Calu3 (cell line): Measurements from ENCODE around the gene ITCH. TPM values are rescaled to one million over a fixed set of nuclear protein-coding genes. Genes with fewer than 3 reads are reported as not detected.
A peak's percentile ranks its signal among the peaks of the same experiment; 100 is the strongest.
"Not testable (repeated sequence)": the region's sequence is repeated elsewhere in the genome, so short reads cannot be mapped to it uniquely, and the experiment has no call there.

ENCODE experiments used
- BruUV-seq: library from RNA; stranded (reverse); fragments of 400-500 nt; replicated peaks from 2 replicates; lab custom pipeline; 2021; lab: Mats Ljungman, UMichigan
- CTCF ChIA-PET: fragments of 300-600 bp; sonication (Branson Sonifier 250); formaldehyde crosslinking; loops from one replicate; lab custom pipeline; 2022; ENCODE audit warnings: antibody characterized with exemption; lab: Charles Lee
- DNase-seq: peaks from one replicate; pipeline ENCODE4 v3.0.0; 2022
- H3K27ac Mint-ChIP-seq: one replicate; pipeline ENCODE4 v1.8.0; 2022; ENCODE audit warnings: mixed read lengths; ENCODE audit not compliant: unreplicated experiment
- H3K27me3 Mint-ChIP-seq: one replicate; pipeline ENCODE4 v1.8.0; 2022; ENCODE audit warnings: mixed read lengths; ENCODE audit not compliant: unreplicated experiment
- H3K36me3 Mint-ChIP-seq: one replicate; pipeline ENCODE4 v1.8.0; 2022; ENCODE audit warnings: mild to moderate bottlenecking, moderate library complexity, mixed read lengths; ENCODE audit not compliant: insufficient read depth, unreplicated experiment
- H3K4me1 Mint-ChIP-seq: one replicate; pipeline ENCODE4 v1.8.0; 2022; ENCODE audit warnings: mild to moderate bottlenecking, low read depth, mixed read lengths; ENCODE audit not compliant: unreplicated experiment
- H3K4me3 Mint-ChIP-seq: one replicate; pipeline ENCODE4 v1.8.0; 2022; ENCODE audit warnings: mild to moderate bottlenecking, low read depth, moderate library complexity, mixed read lengths; ENCODE audit not compliant: unreplicated experiment
- H3K9me3 Mint-ChIP-seq: one replicate; pipeline ENCODE4 v1.8.0; 2022; ENCODE audit warnings: low read depth, mixed read lengths; ENCODE audit not compliant: unreplicated experiment
- intact Hi-C: fragments of 100-400 bp; cut with micrococcal nuclease; formaldehyde crosslinking; loops from one replicate; pipeline ENCODE4 v1.10.0; 2022; ENCODE audit not compliant: unreplicated experiment
- total RNA-seq: library from RNA; stranded (reverse); gene quantifications from 2 replicates; pipeline ENCODE4 v1.2.3, GENCODE V29; 2022
- TF ChIP-seq, protein P1 (sequence below): fragments of 200-600 bp; IDR thresholded peaks from one replicate; pipeline ENCODE4 v1.8.0; 2022; ENCODE audit warnings: antibody characterized with exemption; ENCODE audit not compliant: unreplicated experiment

Gene ITCH
- total RNA-seq, 1 experiment from 2014 or later, result 91.6 TPM

DNA sequence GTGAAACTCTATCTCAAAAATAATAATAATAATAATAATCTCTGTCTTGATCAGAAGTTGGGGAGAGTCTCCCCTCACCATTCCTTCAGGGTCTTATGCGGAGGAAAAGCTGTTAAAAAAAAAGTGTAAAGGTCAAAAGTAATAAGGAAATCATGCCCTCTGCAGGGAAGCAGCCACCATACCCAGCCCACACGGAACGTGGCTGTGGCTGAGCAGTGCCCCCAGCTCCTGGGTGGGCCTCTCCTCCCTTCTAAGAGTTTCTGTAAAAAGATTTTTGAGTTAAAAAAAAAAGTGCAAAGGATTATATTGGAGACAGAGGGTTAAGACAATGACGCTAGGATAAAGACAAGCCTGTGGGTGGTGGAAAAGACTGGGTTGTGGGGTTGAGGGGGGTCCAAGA lies 29.3 kb upstream of the ITCH start:
- CTCF ChIA-PET, result interaction anchor here (0.8 to 1.0 kb wide), 2 partner anchors 17 to 216 kb away, joined by 3 to 9 read pairs; no protein-coding TSS in a partner anchor
- H3K27ac Mint-ChIP-seq, result no peak overlapping the region
- H3K4me1 Mint-ChIP-seq, result peaks cover 19% of the 10 kb centered on the region

DNA sequence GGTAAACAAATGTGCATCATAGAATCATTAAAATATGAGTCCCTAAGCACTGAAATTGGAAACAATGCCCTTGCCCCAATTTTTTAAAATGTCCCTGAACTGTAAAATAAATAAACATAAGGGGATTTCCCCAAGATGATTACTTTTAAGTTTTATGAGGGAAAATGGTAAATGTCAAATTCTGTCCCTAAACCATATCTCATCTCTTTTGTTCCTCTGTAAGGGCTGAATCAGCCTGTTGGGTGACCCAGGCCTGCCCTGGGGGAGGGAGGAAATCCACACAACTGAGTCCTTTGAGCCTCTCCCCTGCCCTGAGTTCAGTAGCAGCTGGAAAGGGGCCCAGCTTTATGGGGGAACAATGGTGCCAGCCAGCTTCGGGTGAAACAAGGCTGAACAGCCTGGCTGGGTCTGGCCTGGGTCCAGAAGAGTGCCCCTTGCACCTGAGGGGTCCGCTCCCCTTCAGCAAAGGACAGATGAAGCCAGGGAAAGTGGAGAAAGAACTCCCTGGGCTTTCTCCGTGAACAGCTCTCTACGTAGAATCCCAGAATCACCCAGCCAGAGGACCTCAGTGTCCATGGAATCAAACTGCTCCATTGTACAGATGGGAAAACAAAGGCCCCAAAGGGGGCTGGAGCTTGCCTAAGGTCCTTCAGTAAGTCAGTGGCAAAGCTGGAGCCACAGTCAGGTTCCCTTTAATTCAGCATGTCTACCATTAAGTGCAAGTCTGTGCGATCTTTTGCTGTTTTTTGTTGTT lies 28.2 kb upstream of the ITCH start:
- Mint-ChIP-seq H3K36me3 (no peaks in the 10 kb centered on the region), H3K27me3 (no peaks in the 10 kb centered on the region)
- intact Hi-C loops, result no loop called here

More for the DNA sequence above, 29.3 kb upstream of the ITCH start:
- Mint-ChIP-seq H3K4me3 (no peak overlapping the region), H3K27me3 (no peaks in the 10 kb centered on the region), H3K9me3 (no peaks in the 10 kb centered on the region), H3K36me3 (no peaks in the 10 kb centered on the region)
- intact Hi-C loops, result no loop called here
- BruUV-seq, result no TSS peak
- DNase-seq, result no peak
- TF ChIP-seq, protein P1, sequence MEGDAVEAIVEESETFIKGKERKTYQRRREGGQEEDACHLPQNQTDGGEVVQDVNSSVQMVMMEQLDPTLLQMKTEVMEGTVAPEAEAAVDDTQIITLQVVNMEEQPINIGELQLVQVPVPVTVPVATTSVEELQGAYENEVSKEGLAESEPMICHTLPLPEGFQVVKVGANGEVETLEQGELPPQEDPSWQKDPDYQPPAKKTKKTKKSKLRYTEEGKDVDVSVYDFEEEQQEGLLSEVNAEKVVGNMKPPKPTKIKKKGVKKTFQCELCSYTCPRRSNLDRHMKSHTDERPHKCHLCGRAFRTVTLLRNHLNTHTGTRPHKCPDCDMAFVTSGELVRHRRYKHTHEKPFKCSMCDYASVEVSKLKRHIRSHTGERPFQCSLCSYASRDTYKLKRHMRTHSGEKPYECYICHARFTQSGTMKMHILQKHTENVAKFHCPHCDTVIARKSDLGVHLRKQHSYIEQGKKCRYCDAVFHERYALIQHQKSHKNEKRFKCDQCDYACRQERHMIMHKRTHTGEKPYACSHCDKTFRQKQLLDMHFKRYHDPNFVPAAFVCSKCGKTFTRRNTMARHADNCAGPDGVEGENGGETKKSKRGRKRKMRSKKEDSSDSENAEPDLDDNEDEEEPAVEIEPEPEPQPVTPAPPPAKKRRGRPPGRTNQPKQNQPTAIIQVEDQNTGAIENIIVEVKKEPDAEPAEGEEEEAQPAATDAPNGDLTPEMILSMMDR, result no peak

DNA sequence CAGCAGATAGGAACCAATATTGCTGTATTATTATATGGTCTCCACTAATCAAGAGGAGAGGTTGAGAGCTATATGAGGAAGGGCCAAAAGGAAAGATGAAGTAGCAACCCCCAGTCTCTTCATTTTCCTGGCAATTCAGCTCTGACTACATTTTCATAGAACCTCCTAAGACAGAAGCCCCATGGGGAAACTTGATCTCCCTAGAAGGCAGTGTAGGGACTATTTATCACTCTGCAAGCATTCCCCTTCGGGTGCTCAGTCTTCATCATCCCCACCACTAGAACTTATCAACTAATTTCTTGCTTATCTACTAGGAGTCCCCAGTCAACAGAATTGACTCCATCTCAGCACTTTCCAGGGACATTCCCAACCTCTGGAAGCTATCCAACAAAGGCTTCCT lies 25.5 kb upstream of the ITCH start:
- no peak overlapping the region for H3K27ac Mint-ChIP-seq
- BruUV-seq, result no TSS peak
- TF ChIP-seq, protein P1, result no peak
- intact Hi-C loops, result no loop called here
- no peaks in the 10 kb centered on the region for H3K9me3 Mint-ChIP-seq
- H3K4me1 Mint-ChIP-seq, result peaks cover 19% of the 10 kb centered on the region
- no peak for DNase-seq
- H3K4me3 Mint-ChIP-seq, result no peak overlapping the region
- H3K27me3 Mint-ChIP-seq, result no peaks in the 10 kb centered on the region
- CTCF ChIA-PET, result interaction anchor here (0.6 to 1.4 kb wide), 2 partner anchors 11 to 49 kb away, joined by 3 to 4 read pairs; no protein-coding TSS in a partner anchor
- no peaks in the 10 kb centered on the region for H3K36me3 Mint-ChIP-seq

More for the DNA sequence above, 28.2 kb upstream of the ITCH start:
- Mint-ChIP-seq H3K9me3 (no peaks in the 10 kb centered on the region), H3K27ac (no peak overlapping the region), H3K4me3 (no peak overlapping the region), H3K4me1 (peaks cover 19% of the 10 kb centered on the region)
- TF ChIP-seq, protein P1, result no peak
- CTCF ChIA-PET, result interaction anchor here (0.6 to 1.6 kb wide), 8 partner anchors 11 to 1613 kb away, joined by 3 to 9 read pairs (median 4); no protein-coding TSS in a partner anchor
- peak; percentile 28 for DNase-seq
- BruUV-seq, result no TSS peak

DNA sequence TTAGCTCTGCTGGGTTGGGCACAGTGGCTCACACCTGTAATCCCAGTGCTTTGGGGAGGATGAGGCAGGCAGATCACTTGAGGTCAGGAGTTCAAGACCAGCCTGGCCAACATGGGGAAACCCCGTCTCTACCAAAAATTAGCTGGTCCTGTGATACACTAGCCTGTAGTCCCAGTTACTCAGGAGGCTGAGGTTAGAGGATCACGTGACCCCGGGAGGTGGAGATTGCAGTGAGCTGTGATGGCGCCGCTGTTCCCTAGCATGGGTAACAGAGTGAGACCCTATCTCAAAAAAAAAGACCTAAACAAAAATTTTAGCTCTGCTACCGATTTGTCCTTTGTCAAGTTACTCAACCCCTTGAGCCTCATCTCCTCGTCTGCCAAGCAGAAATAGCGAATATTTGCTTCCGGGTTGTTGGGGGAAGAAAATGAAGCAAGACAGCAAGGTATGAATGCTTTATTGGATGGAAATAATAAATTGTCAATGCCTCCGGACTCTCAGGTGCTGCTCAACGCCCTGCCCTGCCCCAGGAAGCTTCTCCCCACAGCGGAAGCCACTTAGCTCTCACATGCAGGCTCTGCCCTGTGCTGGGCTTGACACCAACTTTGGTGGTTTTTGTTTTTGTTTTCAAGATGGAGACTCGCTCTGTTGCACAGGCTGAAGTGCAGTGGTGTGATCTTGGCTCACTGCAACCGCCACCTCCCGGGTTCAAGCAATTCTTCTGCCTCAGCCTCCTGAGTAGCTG lies 24.9 kb upstream of the ITCH start:
- Mint-ChIP-seq H3K4me3 (no peak overlapping the region), H3K36me3 (no peaks in the 10 kb centered on the region), H3K27ac (no peak overlapping the region), H3K4me1 (peaks cover 19% of the 10 kb centered on the region), H3K27me3 (no peaks in the 10 kb centered on the region), H3K9me3 (no peaks in the 10 kb centered on the region)
- no TSS peak for BruUV-seq
- intact Hi-C loops, result no loop called here
- no peak for DNase-seq
- TF ChIP-seq, protein P1, result no peak
- CTCF ChIA-PET, result interaction anchor here (0.6 to 1.4 kb wide), 5 partner anchors 10 to 390 kb away, joined by 3 to 5 read pairs (median 3); no protein-coding TSS in a partner anchor

DNA sequence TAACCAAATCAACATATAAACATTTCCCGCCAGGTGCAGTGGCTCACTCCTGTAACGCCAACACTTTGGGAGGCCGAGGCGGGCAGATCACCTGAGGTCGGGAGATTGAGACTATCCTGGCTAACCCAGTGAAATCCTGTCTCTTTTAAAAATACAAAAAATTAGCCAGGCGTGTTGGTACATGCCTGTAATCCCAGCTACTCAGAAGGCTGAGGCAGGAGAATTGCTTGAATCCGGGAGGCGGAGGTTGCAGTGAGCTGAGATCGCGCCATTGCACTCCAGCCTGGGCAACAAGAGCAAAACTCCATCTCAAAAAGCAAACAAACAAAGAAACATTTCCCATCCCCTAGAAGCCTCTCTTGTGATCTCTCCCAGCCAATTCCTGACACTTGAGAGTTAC lies 22.3 kb upstream of the ITCH start:
- intact Hi-C loops, H3K27ac Mint-ChIP-seq, H3K9me3 Mint-ChIP-seq, H3K27me3 Mint-ChIP-seq, DNase-seq, H3K36me3 Mint-ChIP-seq, H3K4me3 Mint-ChIP-seq, BruUV-seq: not testable (repeated sequence)
- CTCF ChIA-PET, result interaction anchor here (0.7 kb wide), 1 partner anchor 65 kb away, joined by 4 read pairs; no protein-coding TSS in a partner anchor
- H3K4me1 Mint-ChIP-seq, result peaks cover 15% of the 10 kb centered on the region

DNA sequence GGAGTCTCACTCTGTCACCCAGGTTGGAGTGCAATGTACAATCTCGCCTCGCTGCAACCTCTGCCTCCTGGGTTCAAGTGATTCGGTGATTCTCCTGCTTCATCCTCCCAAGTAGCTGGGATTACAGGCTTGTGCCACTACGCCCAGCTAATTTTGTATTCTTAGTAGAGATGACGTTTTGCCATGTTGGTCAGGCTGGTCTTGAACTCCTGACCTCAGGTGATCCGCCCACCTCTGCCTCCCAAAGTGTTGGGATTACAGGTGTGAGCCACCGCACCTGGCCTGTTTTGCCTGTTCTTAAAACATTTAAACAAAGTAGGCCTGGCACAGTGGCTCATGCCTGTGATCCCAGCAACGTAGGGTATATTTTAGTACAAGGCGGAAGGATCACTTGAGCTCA lies 21.9 kb upstream of the ITCH start:
- BruUV-seq, H3K4me3 Mint-ChIP-seq, H3K27me3 Mint-ChIP-seq, H3K9me3 Mint-ChIP-seq, H3K27ac Mint-ChIP-seq, intact Hi-C loops, H3K36me3 Mint-ChIP-seq, DNase-seq: not testable (repeated sequence)
- CTCF ChIA-PET, result interaction anchor here (0.7 kb wide), 1 partner anchor 64 kb away, joined by 4 read pairs; no protein-coding TSS in a partner anchor
- H3K4me1 Mint-ChIP-seq, result peaks cover 10% of the 10 kb centered on the region
